PC-3 (cell line): ENCODE data around the gene TIMM21. TPM values are rescaled to one million over a fixed set of nuclear protein-coding genes. Genes with fewer than 3 reads are reported as not detected.
A peak's percentile ranks its signal among the peaks of the same experiment; 100 is the strongest.

Experiments used
- ATAC-seq: fragments of 200-7000 bp; cut with Tn5 transposase; 2 replicates; pipeline ENCODE4 v1.9.1; 2020; ENCODE audit warnings: mild to moderate bottlenecking, moderate library complexity
- BruUV-seq: library from RNA; stranded (reverse); fragments of 400-500 nt; replicated peaks from 2 replicates; lab custom pipeline; 2021; lab: Mats Ljungman, UMichigan
- CTCF ChIA-PET: fragments of 300-600 bp; sonication (Branson Sonifier 250); formaldehyde crosslinking; loops from one replicate; lab custom pipeline; 2022; ENCODE audit warnings: antibody characterized with exemption; lab: Charles Lee
- POLR2A ChIA-PET: fragments of 300-600 bp; sonication (Branson Sonifier 250); formaldehyde crosslinking; loops from one replicate; lab custom pipeline; 2022; ENCODE audit warnings: antibody characterized with exemption; ENCODE audit not compliant: unreplicated experiment; lab: Charles Lee
- DNase-seq: peaks from one replicate; pipeline ENCODE4 v3.0.0-alpha.2; 2015
- H2AFZ ChIP-seq: fragments of 300-600 bp; sonication (generic); 2 replicates; pipeline ENCODE4 v1.6.0; 2016; ENCODE audit warnings: antibody characterized with exemption, low read length
- H3F3A ChIP-seq: fragments of 300-600 bp; sonication (generic); one replicate; pipeline ENCODE4 v1.6.0; 2017; ENCODE audit warnings: antibody characterized with exemption, low read length, control low read depth, mild to moderate bottlenecking; ENCODE audit not compliant: unreplicated experiment
- H3K27ac ChIP-seq: fragments of 300-600 bp; sonication (generic); 2 replicates; pipeline ENCODE4 v1.5.1; 2016; ENCODE audit warnings: mild to moderate bottlenecking, low read length
- H3K27me3 ChIP-seq: fragments of 300-600 bp; sonication (generic); 2 replicates; pipeline ENCODE4 v1.6.1; 2016; ENCODE audit warnings: low read length, mixed read lengths
- H3K36me3 ChIP-seq: fragments of 300-600 bp; sonication (generic); 2 replicates; pipeline ENCODE4 v1.6.1; 2016; ENCODE audit warnings: low read depth, mixed run types, low read length, mixed read lengths
- H3K4me1 ChIP-seq: fragments of 300-600 bp; sonication (generic); 2 replicates; pipeline ENCODE4 v1.5.1; 2016; ENCODE audit warnings: low read length; ENCODE audit not compliant: insufficient read depth
- H3K4me2 ChIP-seq: fragments of 300-600 bp; sonication (generic); 2 replicates; pipeline ENCODE4 v1.6.0; 2016; ENCODE audit warnings: low read length
- H3K4me3 ChIP-seq: fragments of 300-600 bp; sonication (generic); 2 replicates; pipeline ENCODE4 v1.5.1; 2016; ENCODE audit warnings: mild to moderate bottlenecking, low read length, mixed read lengths
- H3K79me2 ChIP-seq: fragments of 300-600 bp; sonication (generic); 2 replicates; pipeline ENCODE4 v1.6.1; 2017; ENCODE audit warnings: low read length, mixed read lengths
- H3K9ac ChIP-seq: fragments of 300-600 bp; sonication (generic); 2 replicates; pipeline ENCODE4 v1.6.0; 2016; ENCODE audit warnings: mild to moderate bottlenecking, low read length
- H3K9me2 ChIP-seq: fragments of 300-600 bp; sonication (generic); replicated peaks from 2 replicates; pipeline ENCODE4 v1.6.1; 2016; ENCODE audit warnings: mixed run types, low read length, mixed read lengths
- H3K9me3 ChIP-seq: fragments of 300-600 bp; sonication (generic); 2 replicates; pipeline ENCODE4 v1.6.1; 2016; ENCODE audit warnings: low read length, mixed read lengths
- H4K20me1 ChIP-seq: fragments of 300-600 bp; sonication (generic); 2 replicates; pipeline ENCODE4 v1.6.1; 2016; ENCODE audit warnings: low read length, mixed read lengths
- EZH2 ChIP-seq: fragments of 300-600 bp; sonication (generic); IDR thresholded peaks from one replicate; pipeline ENCODE4 v1.6.1; 2017; ENCODE audit warnings: antibody characterized with exemption, mild to moderate bottlenecking, low read length; ENCODE audit not compliant: unreplicated experiment
- EZH2phosphoT487 ChIP-seq: fragments of 300-600 bp; sonication (generic); IDR thresholded peaks from 2 replicates; pipeline ENCODE4 v1.6.1; 2018; ENCODE audit warnings: mild to moderate bottlenecking, antibody characterized with exemption, low read length, borderline replicate concordance
- intact Hi-C: fragments of 100-400 bp; cut with micrococcal nuclease; formaldehyde crosslinking; loops from 2 replicates; pipeline ENCODE4 v1.9.0; 2023
- total RNA-seq: library from RNA; depleted of rRNA; stranded (reverse); fragments of >200 nt; gene quantifications from 2 replicates; pipeline ENCODE4 v1.2.3, GENCODE V29; 2014
- TF ChIP-seq, protein P1 (sequence below): fragments of 300-600 bp; sonication (generic); conservative IDR thresholded peaks from 2 replicates; pipeline ENCODE4 v1.5.1; 2017; ENCODE audit warnings: antibody characterized with exemption, low read depth, mild to moderate bottlenecking, low read length

TIMM21 gene
- total RNA-seq, 1 experiment from 2014 or later = 120 TPM

GRCh38 chr18:74182335-74182734 lies 34.0 kb downstream of the TIMM21 start:
- Histone ChIP-seq H3K36me3 (no peaks in the 10 kb centered on the region), H3F3A (no peaks in the 10 kb centered on the region), H3K27ac (no peak overlapping the region), H3K9me3 (no peaks in the 10 kb centered on the region), H3K4me3 (no peak overlapping the region), H3K4me2 (no peak overlapping the region), H3K9me2 (no peaks in the 10 kb centered on the region), H3K79me2 (no peaks in the 10 kb centered on the region), H4K20me1 (no peaks in the 10 kb centered on the region), H3K9ac (no peak overlapping the region), H2AFZ (no peak overlapping the region), H3K4me1 (peaks cover 11% of the 10 kb centered on the region), H3K27me3 (peaks cover 6% of the 10 kb centered on the region)
- CTCF ChIA-PET = no interaction called here
- no TSS peak for BruUV-seq
- DNase-seq = no peak
- TF ChIP-seq EZH2phosphoT487 (no peak), EZH2 (no peak)
- TF ChIP-seq, protein P1, sequence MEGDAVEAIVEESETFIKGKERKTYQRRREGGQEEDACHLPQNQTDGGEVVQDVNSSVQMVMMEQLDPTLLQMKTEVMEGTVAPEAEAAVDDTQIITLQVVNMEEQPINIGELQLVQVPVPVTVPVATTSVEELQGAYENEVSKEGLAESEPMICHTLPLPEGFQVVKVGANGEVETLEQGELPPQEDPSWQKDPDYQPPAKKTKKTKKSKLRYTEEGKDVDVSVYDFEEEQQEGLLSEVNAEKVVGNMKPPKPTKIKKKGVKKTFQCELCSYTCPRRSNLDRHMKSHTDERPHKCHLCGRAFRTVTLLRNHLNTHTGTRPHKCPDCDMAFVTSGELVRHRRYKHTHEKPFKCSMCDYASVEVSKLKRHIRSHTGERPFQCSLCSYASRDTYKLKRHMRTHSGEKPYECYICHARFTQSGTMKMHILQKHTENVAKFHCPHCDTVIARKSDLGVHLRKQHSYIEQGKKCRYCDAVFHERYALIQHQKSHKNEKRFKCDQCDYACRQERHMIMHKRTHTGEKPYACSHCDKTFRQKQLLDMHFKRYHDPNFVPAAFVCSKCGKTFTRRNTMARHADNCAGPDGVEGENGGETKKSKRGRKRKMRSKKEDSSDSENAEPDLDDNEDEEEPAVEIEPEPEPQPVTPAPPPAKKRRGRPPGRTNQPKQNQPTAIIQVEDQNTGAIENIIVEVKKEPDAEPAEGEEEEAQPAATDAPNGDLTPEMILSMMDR = no peak
- no peak for ATAC-seq
- intact Hi-C loops = no loop called here
- POLR2A ChIA-PET = no interaction called here

DNA sequence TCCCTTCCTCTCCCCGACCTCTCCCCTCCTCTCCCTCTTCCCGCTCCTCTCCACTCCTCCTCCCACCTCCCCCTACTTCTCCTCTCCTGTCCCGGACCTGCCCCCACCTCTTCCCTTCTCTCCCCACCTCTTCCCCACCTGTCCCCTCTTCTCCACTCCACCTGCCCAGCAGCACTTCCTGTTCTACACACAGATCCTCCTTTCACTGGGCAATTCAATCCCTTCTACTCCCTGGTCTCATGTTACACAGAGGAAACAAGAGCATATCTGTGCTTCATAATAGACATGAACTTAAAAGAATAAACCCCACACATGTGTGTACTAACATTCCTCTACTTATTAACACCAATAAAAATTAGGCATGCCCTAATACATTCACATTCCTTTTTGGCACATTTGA lies 34.8 kb downstream of the TIMM21 start:
- no peak for TF ChIP-seq EZH2
- TF ChIP-seq, protein P1 = no peak
- no peak for TF ChIP-seq EZH2phosphoT487
- Histone ChIP-seq H3K9ac (no peak overlapping the region), H2AFZ (no peak overlapping the region), H4K20me1 (no peaks in the 10 kb centered on the region), H3K27me3 (no peaks in the 10 kb centered on the region), H3K4me2 (no peak overlapping the region), H3K9me2 (no peaks in the 10 kb centered on the region), H3K4me1 (peaks cover 11% of the 10 kb centered on the region), H3K9me3 (no peaks in the 10 kb centered on the region), H3K79me2 (no peaks in the 10 kb centered on the region), H3F3A (no peaks in the 10 kb centered on the region), H3K27ac (no peak overlapping the region), H3K4me3 (no peak overlapping the region), H3K36me3 (no peaks in the 10 kb centered on the region)
- peak; percentile 33 for DNase-seq
- intact Hi-C loops = no loop called here
- ChIA-PET POLR2A (no interaction called here), CTCF (no interaction called here)
- no TSS peak for BruUV-seq
- peak; percentile 67 for ATAC-seq

- ATAC-seq = no peak
- Histone ChIP-seq H3K4me3 (no peak overlapping the region), H3K27ac (no peak overlapping the region), H3K4me2 (no peak overlapping the region), H3K9me3 (no peaks in the 10 kb centered on the region), H2AFZ (no peak overlapping the region), H3K79me2 (no peaks in the 10 kb centered on the region), H3K9ac (no peak overlapping the region), H3K9me2 (no peaks in the 10 kb centered on the region), H3K4me1 (peaks cover 11% of the 10 kb centered on the region), H3K27me3 (no peaks in the 10 kb centered on the region), H3K36me3 (no peaks in the 10 kb centered on the region), H4K20me1 (no peaks in the 10 kb centered on the region), H3F3A (no peaks in the 10 kb centered on the region)
- ChIA-PET POLR2A (no interaction called here), CTCF (interaction anchor here (0.7 kb wide), 1 partner anchor 157 kb away, joined by 4 read pairs; no protein-coding TSS in a partner anchor)
- TF ChIP-seq EZH2phosphoT487 (no peak), EZH2 (no peak)
- TF ChIP-seq, protein P1 = no peak
- BruUV-seq = no TSS peak
- peak; percentile 46 for DNase-seq
- intact Hi-C loops = no loop called here
Observed at GRCh38 chr18:74184875-74185274, 36.6 kb downstream of the TIMM21 start.
